Measurements from ENCODE around the gene TMEM69.

GRCh38 chr1:45673956-45674355 lies 14.0 kb upstream of the TMEM69 start:
- TF ChIP-seq RNF2 (conservative IDR thresholded peaks at IDR 0.05; ENCODE audit: low read depth) (no peak), NFE2L2 (IDR thresholded peaks at IDR 0.05; ENCODE audit: low read length) (no peak), PHF20 (CRISPR knock-in tag; IDR thresholded peaks at IDR 0.05) (no peak)

Measured in HepG2 (cell line).